Thyroid gland (tissue), 4 donors: ENCODE measurements around the gene CLDN20.

ENCODE experiments used
- POLR2A ChIP-seq, 2 donors: fragments of 450-650 bp; IDR thresholded peaks; one replicate each; pipeline ENCODE4 v1.6.1; 2017; ENCODE audit warnings: antibody characterized with exemption in 2 of 2, mild to moderate bottlenecking in 2 of 2, moderate library complexity in 1 of 2
- TF ChIP-seq, protein P1 (sequence below), 6 experiments: fragments of 200-600 bp in 3 of 6; fragments of 450-650 bp in 3 of 6; sonication (generic) in 3 of 6; IDR thresholded peaks; one replicate each; pipeline ENCODE4 v1.5.1; 2016 to 2019; ENCODE audit warnings: antibody characterized with exemption in 6 of 6, mild to moderate bottlenecking in 2 of 6, inconsistent platforms in 1 of 6, moderate library complexity in 1 of 6

DNA sequence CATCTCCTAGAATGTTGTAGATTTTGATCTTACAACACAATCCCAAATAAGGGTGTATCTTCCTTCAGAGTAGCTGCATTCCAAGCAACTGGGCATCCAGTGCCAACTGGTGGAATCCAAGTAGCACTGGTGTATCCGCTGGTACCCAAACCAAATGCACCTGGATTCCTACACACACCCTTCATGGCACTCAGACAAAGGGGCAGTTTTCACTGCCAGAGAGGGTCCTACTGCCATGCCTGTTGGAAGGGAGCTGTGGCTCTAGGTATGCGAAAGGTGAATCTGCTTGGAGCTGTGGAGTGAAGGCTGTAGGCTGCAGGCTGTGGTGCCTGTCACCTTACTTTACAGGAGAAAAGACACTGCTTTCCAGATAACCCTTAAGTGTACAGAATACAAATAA is 17.0 kb upstream of the CLDN20 start:
- TF ChIP-seq, protein P1, sequence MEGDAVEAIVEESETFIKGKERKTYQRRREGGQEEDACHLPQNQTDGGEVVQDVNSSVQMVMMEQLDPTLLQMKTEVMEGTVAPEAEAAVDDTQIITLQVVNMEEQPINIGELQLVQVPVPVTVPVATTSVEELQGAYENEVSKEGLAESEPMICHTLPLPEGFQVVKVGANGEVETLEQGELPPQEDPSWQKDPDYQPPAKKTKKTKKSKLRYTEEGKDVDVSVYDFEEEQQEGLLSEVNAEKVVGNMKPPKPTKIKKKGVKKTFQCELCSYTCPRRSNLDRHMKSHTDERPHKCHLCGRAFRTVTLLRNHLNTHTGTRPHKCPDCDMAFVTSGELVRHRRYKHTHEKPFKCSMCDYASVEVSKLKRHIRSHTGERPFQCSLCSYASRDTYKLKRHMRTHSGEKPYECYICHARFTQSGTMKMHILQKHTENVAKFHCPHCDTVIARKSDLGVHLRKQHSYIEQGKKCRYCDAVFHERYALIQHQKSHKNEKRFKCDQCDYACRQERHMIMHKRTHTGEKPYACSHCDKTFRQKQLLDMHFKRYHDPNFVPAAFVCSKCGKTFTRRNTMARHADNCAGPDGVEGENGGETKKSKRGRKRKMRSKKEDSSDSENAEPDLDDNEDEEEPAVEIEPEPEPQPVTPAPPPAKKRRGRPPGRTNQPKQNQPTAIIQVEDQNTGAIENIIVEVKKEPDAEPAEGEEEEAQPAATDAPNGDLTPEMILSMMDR (IDR thresholded peaks at IDR 0.05), result no peak
- TF ChIP-seq POLR2A (IDR thresholded peaks at IDR 0.05), result no peak
